Activated T-cell treated with anti-CD3 and anti-CD28 coated beads, Interleukin-2, amount 50 U/mL, for 4 hours (primary cell): ENCODE measurements around the gene TOR1B. TPM values are rescaled to one million over a fixed set of nuclear protein-coding genes. Genes with fewer than 3 reads are reported as not detected.
A peak's percentile ranks its signal among the peaks of the same experiment; 100 is the strongest.
"Not testable (repeated sequence)": the region's sequence is repeated elsewhere in the genome, so short reads cannot be mapped to it uniquely, and the experiment has no call there.

Source experiments
- ATAC-seq, 2 donors: fragments of 200-7000 bp; cut with Tn5 transposase; one replicate each; pipeline ENCODE4 v1.10.0; 2021
- DNase-seq: peaks from one replicate; pipeline ENCODE4 v3.0.0-alpha.2; 2020
- H3K27me3 Mint-ChIP-seq: one replicate; pipeline ENCODE4 v1.8.0; 2021; ENCODE audit warnings: low read depth, mixed read lengths
- H3K36me3 Mint-ChIP-seq: one replicate; pipeline ENCODE4 v1.8.0; 2022; ENCODE audit warnings: mixed read lengths; ENCODE audit not compliant: insufficient read depth
- H3K4me1 Mint-ChIP-seq: one replicate; pipeline ENCODE4 v1.8.0; 2021; ENCODE audit warnings: low read depth, mixed read lengths
- H3K4me3 Mint-ChIP-seq: one replicate; pipeline ENCODE4 v1.8.0; 2021; ENCODE audit warnings: mild to moderate bottlenecking, moderate library complexity, mixed read lengths
- H3K9me3 Mint-ChIP-seq: one replicate; pipeline ENCODE4 v1.8.0; 2021; ENCODE audit warnings: mixed read lengths
- total RNA-seq, 3 donors: library from RNA; stranded (reverse); gene quantifications; one replicate each; pipeline ENCODE4 v1.2.1, GENCODE V29; 2021

The TOR1B gene
- total RNA-seq, 3 donors from 2014 or later = 22.8 to 28.1 (median 27.5) TPM

GRCh38 chr9:129769669-129770068 lies 33.3 kb upstream of the TOR1B start:
- ATAC-seq (no peak), DNase-seq (no peak)
- H3K4me3 Mint-ChIP-seq = no peak overlapping the region
- no peaks in the 10 kb centered on the region for H3K36me3 Mint-ChIP-seq
- H3K4me1 Mint-ChIP-seq = no peaks in the 10 kb centered on the region
- H3K27me3 Mint-ChIP-seq = peaks cover 4% of the 10 kb centered on the region
- no peaks in the 10 kb centered on the region for H3K9me3 Mint-ChIP-seq

- H3K4me3 Mint-ChIP-seq = no peak overlapping the region
- no peaks in the 10 kb centered on the region for H3K36me3 Mint-ChIP-seq
- H3K4me1 Mint-ChIP-seq = no peaks in the 10 kb centered on the region
- ATAC-seq (no peak), DNase-seq (no peak)
- peaks cover 7% of the 10 kb centered on the region for H3K27me3 Mint-ChIP-seq
- H3K9me3 Mint-ChIP-seq = no peaks in the 10 kb centered on the region
Observed at GRCh38 chr9:129770741-129771140, 32.2 kb upstream of the TOR1B start.

GRCh38 chr9:129773262-129774048 lies 29.5 kb upstream of the TOR1B start:
- Mint-ChIP-seq H3K4me1 (peaks cover 8% of the 10 kb centered on the region), H3K27me3 (peaks cover 12% of the 10 kb centered on the region), H3K4me3 (no peak overlapping the region), H3K9me3 (no peaks in the 10 kb centered on the region), H3K36me3 (no peaks in the 10 kb centered on the region)
- no peak for DNase-seq
- no peak for ATAC-seq

- peaks cover 13% of the 10 kb centered on the region for H3K27me3 Mint-ChIP-seq
Observed at GRCh38 chr9:129774791-129775447, 28.1 kb upstream of the TOR1B start.

GRCh38 chr9:129775448-129775798 lies 27.6 kb upstream of the TOR1B start:
- no peaks in the 10 kb centered on the region for H3K36me3 Mint-ChIP-seq
- DNase-seq = no peak
- peaks cover 8% of the 10 kb centered on the region for H3K4me1 Mint-ChIP-seq
- H3K9me3 Mint-ChIP-seq = no peaks in the 10 kb centered on the region
- H3K4me3 Mint-ChIP-seq = no peak overlapping the region
- no peak for ATAC-seq
- peaks cover 13% of the 10 kb centered on the region for H3K27me3 Mint-ChIP-seq

More at GRCh38 chr9:129774791-129775447, 28.1 kb upstream of the TOR1B start:
- Mint-ChIP-seq H3K9me3 (no peaks in the 10 kb centered on the region), H3K36me3 (no peaks in the 10 kb centered on the region), H3K4me3 (no peak overlapping the region), H3K4me1 (peaks cover 8% of the 10 kb centered on the region)
- DNase-seq (no peak), ATAC-seq (no peak)

- not testable (repeated sequence) for H3K9me3 Mint-ChIP-seq, DNase-seq, H3K4me3 Mint-ChIP-seq, ATAC-seq, H3K36me3 Mint-ChIP-seq, H3K4me1 Mint-ChIP-seq
- H3K27me3 Mint-ChIP-seq = peaks cover 13% of the 10 kb centered on the region
Observed at GRCh38 chr9:129776096-129776495, 26.9 kb upstream of the TOR1B start.

GRCh38 chr9:129776566-129776937 lies 26.4 kb upstream of the TOR1B start:
- Mint-ChIP-seq H3K36me3 (no peaks in the 10 kb centered on the region), H3K4me1 (peaks cover 8% of the 10 kb centered on the region), H3K9me3 (no peaks in the 10 kb centered on the region), H3K4me3 (no peak overlapping the region), H3K27me3 (peaks cover 13% of the 10 kb centered on the region)
- DNase-seq (no peak), ATAC-seq (no peak)

- ATAC-seq (peak; percentile 66 to 75), DNase-seq (no peak)
- no peaks in the 10 kb centered on the region for H3K36me3 Mint-ChIP-seq
- H3K9me3 Mint-ChIP-seq = no peaks in the 10 kb centered on the region
- peaks cover 8% of the 10 kb centered on the region for H3K4me1 Mint-ChIP-seq
- no peak overlapping the region for H3K4me3 Mint-ChIP-seq
- H3K27me3 Mint-ChIP-seq = peaks cover 13% of the 10 kb centered on the region
Observed at GRCh38 chr9:129776938-129777768, 25.8 kb upstream of the TOR1B start.

- DNase-seq (no peak), ATAC-seq (peak in 1 of 2 donors; percentile 19)
- H3K27me3 Mint-ChIP-seq = peaks cover 13% of the 10 kb centered on the region
- no peaks in the 10 kb centered on the region for H3K9me3 Mint-ChIP-seq
- H3K4me1 Mint-ChIP-seq = peaks cover 8% of the 10 kb centered on the region
- no peak overlapping the region for H3K4me3 Mint-ChIP-seq
- H3K36me3 Mint-ChIP-seq = no peaks in the 10 kb centered on the region
Observed at GRCh38 chr9:129777769-129778130, 25.2 kb upstream of the TOR1B start.

- H3K9me3 Mint-ChIP-seq = no peaks in the 10 kb centered on the region
- ATAC-seq (no peak), DNase-seq (no peak)
- H3K4me1 Mint-ChIP-seq = peaks cover 8% of the 10 kb centered on the region
- H3K4me3 Mint-ChIP-seq = no peak overlapping the region
- H3K27me3 Mint-ChIP-seq = peaks cover 13% of the 10 kb centered on the region
- no peaks in the 10 kb centered on the region for H3K36me3 Mint-ChIP-seq
Observed at GRCh38 chr9:129778469-129778868, 24.5 kb upstream of the TOR1B start.

GRCh38 chr9:129779560-129780190 lies 23.3 kb upstream of the TOR1B start:
- Mint-ChIP-seq H3K4me1 (peaks cover 8% of the 10 kb centered on the region), H3K27me3 (peaks cover 11% of the 10 kb centered on the region), H3K4me3 (no peak overlapping the region), H3K36me3 (no peaks in the 10 kb centered on the region), H3K9me3 (no peaks in the 10 kb centered on the region)
- ATAC-seq (no peak), DNase-seq (no peak)

- Mint-ChIP-seq H3K36me3 (no peaks in the 10 kb centered on the region), H3K4me3 (no peak overlapping the region), H3K27me3 (peaks cover 8% of the 10 kb centered on the region), H3K9me3 (no peaks in the 10 kb centered on the region), H3K4me1 (peaks cover 8% of the 10 kb centered on the region)
- DNase-seq (no peak), ATAC-seq (no peak)
Observed at GRCh38 chr9:129781131-129781530, 21.9 kb upstream of the TOR1B start.

GRCh38 chr9:129781981-129782380 lies 21.0 kb upstream of the TOR1B start:
- no peaks in the 10 kb centered on the region for H3K36me3 Mint-ChIP-seq
- ATAC-seq = no peak
- H3K4me3 Mint-ChIP-seq = no peak overlapping the region
- H3K9me3 Mint-ChIP-seq = no peaks in the 10 kb centered on the region
- peaks cover 12% of the 10 kb centered on the region for H3K27me3 Mint-ChIP-seq
- no peak for DNase-seq
- H3K4me1 Mint-ChIP-seq = peaks cover 8% of the 10 kb centered on the region
